Measurements from ENCODE around the gene DYNC2I2.
"Not testable (repeated sequence)": the region's sequence is repeated elsewhere in the genome, so short reads cannot be mapped to it uniquely, and the experiment has no call there.

DYNC2I2 gene

GRCh38 chr9:128685636-128686489 lies 29.2 kb upstream of the DYNC2I2 start:
- DNase-seq, result peak in 1 of 2 donors; percentile 61

GRCh38 chr9:128684325-128685199 lies 27.9 kb upstream of the DYNC2I2 start:
- peak; percentile 77 to 82 for DNase-seq

- DNase-seq, result no peak
Observed at GRCh38 chr9:128684065-128684324, 27.3 kb upstream of the DYNC2I2 start.

GRCh38 chr9:128683340-128684064 lies 26.9 kb upstream of the DYNC2I2 start:
- DNase-seq, result peak; percentile 42 to 43

GRCh38 chr9:128677794-128678193 lies 21.1 kb upstream of the DYNC2I2 start:
- no peak for DNase-seq

- no peak for DNase-seq
Observed at GRCh38 chr9:128675382-128675781, 18.7 kb upstream of the DYNC2I2 start.

- DNase-seq, result no peak
Observed at GRCh38 chr9:128669786-128670185, 13.1 kb upstream of the DYNC2I2 start.

GRCh38 chr9:128666481-128666941 lies 9.9 kb upstream of the DYNC2I2 start:
- DNase-seq, result not testable (repeated sequence)

GRCh38 chr9:128657796-128658195 lies 1.1 kb upstream of the DYNC2I2 start:
- no peak for DNase-seq

GRCh38 chr9:128657344-128657704 lies 677 bp upstream of the DYNC2I2 start:
- no peak for DNase-seq

- no peak for DNase-seq
Observed at GRCh38 chr9:128654481-128654880, 2.2 kb downstream of the DYNC2I2 start.

GRCh38 chr9:128653908-128654307 lies 2.7 kb downstream of the DYNC2I2 start:
- no peak for DNase-seq

GRCh38 chr9:128651798-128652197 lies 4.8 kb downstream of the DYNC2I2 start:
- no peak for DNase-seq

- DNase-seq, result peak; percentile 63 to 78
Observed at GRCh38 chr9:128648206-128648605, 8.4 kb downstream of the DYNC2I2 start.

GRCh38 chr9:128643519-128644300 lies 12.9 kb downstream of the DYNC2I2 start:
- no peak for DNase-seq

GRCh38 chr9:128642675-128643245 lies 13.9 kb downstream of the DYNC2I2 start:
- no peak for DNase-seq

- no peak for DNase-seq
Observed at GRCh38 chr9:128640603-128641002, 16.0 kb downstream of the DYNC2I2 start.

GRCh38 chr9:128638580-128638979 lies 18.1 kb downstream of the DYNC2I2 start:
- no peak for DNase-seq

GRCh38 chr9:128637656-128638055 lies 19.0 kb downstream of the DYNC2I2 start:
- no peak for DNase-seq

GRCh38 chr9:128636556-128637530 lies 19.8 kb downstream of the DYNC2I2 start:
- no peak for DNase-seq

- no peak for DNase-seq
Observed at GRCh38 chr9:128636024-128636390, 20.6 kb downstream of the DYNC2I2 start.

Data from CD4-positive, alpha-beta T cell treated with Interferon alpha-2 for 1 hour (primary cell).